Glutamatergic neuron (in vitro differentiated cells): ENCODE results near the gene ARID4B. TPM values are rescaled to one million over a fixed set of nuclear protein-coding genes. Genes with fewer than 3 reads are reported as not detected.
"Not testable (repeated sequence)": the region's sequence is repeated elsewhere in the genome, so short reads cannot be mapped to it uniquely, and the experiment has no call there.

Source experiments
- DNase-seq: peaks from one replicate; pipeline ENCODE4 v3.0.0; 2022
- H3K27ac Mint-ChIP-seq: one replicate; pipeline ENCODE4 v1.8.0; 2020; ENCODE audit warnings: mild to moderate bottlenecking, mixed read lengths, inconsistent platforms; ENCODE audit not compliant: unreplicated experiment
- H3K27me3 Mint-ChIP-seq: one replicate; pipeline ENCODE4 v1.8.0; 2020; ENCODE audit warnings: mild to moderate bottlenecking, moderate library complexity, mixed read lengths, inconsistent platforms; ENCODE audit not compliant: unreplicated experiment
- H3K36me3 Mint-ChIP-seq: one replicate; pipeline ENCODE4 v1.8.0; 2020; ENCODE audit warnings: mild to moderate bottlenecking, mixed read lengths, inconsistent platforms; ENCODE audit not compliant: unreplicated experiment
- H3K4me1 Mint-ChIP-seq: one replicate; pipeline ENCODE4 v1.8.0; 2020; ENCODE audit warnings: mild to moderate bottlenecking, low read depth, mixed read lengths, inconsistent platforms; ENCODE audit not compliant: unreplicated experiment
- H3K4me3 Mint-ChIP-seq: one replicate; pipeline ENCODE4 v1.8.0; 2020; ENCODE audit warnings: mild to moderate bottlenecking, mixed read lengths, inconsistent platforms; ENCODE audit not compliant: unreplicated experiment
- H3K9me3 Mint-ChIP-seq: one replicate; pipeline ENCODE4 v1.8.0; 2020; ENCODE audit warnings: mild to moderate bottlenecking, moderate library complexity, mixed read lengths, inconsistent platforms; ENCODE audit not compliant: unreplicated experiment
- total RNA-seq: library from RNA; stranded (reverse); fragmentation: NEBNext Ultra II Directional; extraction: Animal tissue kit (Norgen Biotek cat#: 25700); gene quantifications from one replicate; pipeline ENCODE4 v1.2.1, GENCODE V29; 2021; ENCODE audit not compliant: unreplicated experiment
- TF ChIP-seq, protein P1 (sequence below): fragments of 200-600 bp; sonication (generic); IDR thresholded peaks from one replicate; pipeline ENCODE4 v1.5.0; 2021; ENCODE audit not compliant: partially characterized antibody, unreplicated experiment

ARID4B gene
- total RNA-seq, 1 donor from 2014 or later = 65.9 TPM

GRCh38 chr1:235287208-235287882, 40.6 kb downstream of the ARID4B start:
- Mint-ChIP-seq H3K27ac (no peak overlapping the region), H3K36me3 (no peaks in the 10 kb centered on the region), H3K27me3 (no peaks in the 10 kb centered on the region), H3K4me3 (no peak overlapping the region), H3K9me3 (no peaks in the 10 kb centered on the region), H3K4me1 (peaks cover 2% of the 10 kb centered on the region)
- DNase-seq = no peak
- TF ChIP-seq, protein P1, sequence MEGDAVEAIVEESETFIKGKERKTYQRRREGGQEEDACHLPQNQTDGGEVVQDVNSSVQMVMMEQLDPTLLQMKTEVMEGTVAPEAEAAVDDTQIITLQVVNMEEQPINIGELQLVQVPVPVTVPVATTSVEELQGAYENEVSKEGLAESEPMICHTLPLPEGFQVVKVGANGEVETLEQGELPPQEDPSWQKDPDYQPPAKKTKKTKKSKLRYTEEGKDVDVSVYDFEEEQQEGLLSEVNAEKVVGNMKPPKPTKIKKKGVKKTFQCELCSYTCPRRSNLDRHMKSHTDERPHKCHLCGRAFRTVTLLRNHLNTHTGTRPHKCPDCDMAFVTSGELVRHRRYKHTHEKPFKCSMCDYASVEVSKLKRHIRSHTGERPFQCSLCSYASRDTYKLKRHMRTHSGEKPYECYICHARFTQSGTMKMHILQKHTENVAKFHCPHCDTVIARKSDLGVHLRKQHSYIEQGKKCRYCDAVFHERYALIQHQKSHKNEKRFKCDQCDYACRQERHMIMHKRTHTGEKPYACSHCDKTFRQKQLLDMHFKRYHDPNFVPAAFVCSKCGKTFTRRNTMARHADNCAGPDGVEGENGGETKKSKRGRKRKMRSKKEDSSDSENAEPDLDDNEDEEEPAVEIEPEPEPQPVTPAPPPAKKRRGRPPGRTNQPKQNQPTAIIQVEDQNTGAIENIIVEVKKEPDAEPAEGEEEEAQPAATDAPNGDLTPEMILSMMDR = no peak

- Mint-ChIP-seq H3K4me1 (peaks cover 2% of the 10 kb centered on the region), H3K36me3 (no peaks in the 10 kb centered on the region), H3K4me3 (no peak overlapping the region), H3K27me3 (no peaks in the 10 kb centered on the region), H3K9me3 (no peaks in the 10 kb centered on the region), H3K27ac (no peak overlapping the region)
- DNase-seq = no peak
- TF ChIP-seq, protein P1 = no peak
Observed at GRCh38 chr1:235286667-235287066, 41.3 kb downstream of the ARID4B start.

DNA sequence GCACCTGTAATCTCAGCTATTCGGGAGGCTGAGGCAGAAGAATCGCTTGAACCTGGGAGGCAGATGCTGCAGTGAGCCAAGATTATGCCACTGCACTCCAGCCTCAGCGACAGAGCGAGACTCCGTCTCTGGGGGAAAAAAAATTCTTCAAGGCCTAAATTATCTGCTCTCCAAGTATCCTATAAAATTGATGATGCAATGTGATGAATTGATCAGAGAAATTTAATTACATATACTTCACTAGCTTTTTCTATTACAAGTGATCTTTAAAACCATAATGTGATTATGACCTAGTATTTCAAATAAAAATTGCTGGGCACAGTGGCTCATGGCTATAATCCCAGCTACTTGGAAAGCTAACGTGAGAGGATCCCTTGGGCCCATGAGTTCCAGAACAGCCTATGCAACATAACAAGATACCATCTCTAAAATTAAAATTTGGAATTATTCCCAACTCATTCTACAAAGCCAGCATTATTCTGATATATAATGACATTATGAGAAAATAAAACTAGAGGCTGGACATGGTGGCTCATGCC, 43.7 kb downstream of the ARID4B start:
- no peaks in the 10 kb centered on the region for H3K36me3 Mint-ChIP-seq
- no peak overlapping the region for H3K27ac Mint-ChIP-seq
- DNase-seq = no peak
- H3K4me3 Mint-ChIP-seq = no peak overlapping the region
- H3K4me1 Mint-ChIP-seq = peaks cover 9% of the 10 kb centered on the region
- H3K27me3 Mint-ChIP-seq = no peaks in the 10 kb centered on the region
- peaks cover 3% of the 10 kb centered on the region for H3K9me3 Mint-ChIP-seq
- TF ChIP-seq, protein P1 = no peak

DNA sequence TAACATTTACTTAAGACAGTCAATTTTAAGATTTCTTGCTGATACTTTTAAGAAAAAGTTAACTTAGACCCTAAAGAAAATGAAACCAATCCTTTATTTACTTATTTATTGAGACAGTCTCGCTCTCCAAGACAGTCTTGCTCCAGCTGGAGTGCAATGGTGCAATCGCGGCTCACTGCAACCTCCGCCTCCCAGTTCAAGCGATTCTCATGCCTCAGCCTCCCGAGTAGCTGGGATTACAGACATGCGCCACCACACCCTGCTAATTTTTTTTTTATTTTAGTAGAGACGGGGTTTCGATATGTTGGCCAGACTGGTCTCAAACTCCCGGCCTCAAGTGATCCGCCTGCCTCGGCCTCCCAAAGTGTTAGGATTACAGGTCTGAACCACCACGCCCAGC, 44.3 kb downstream of the ARID4B start:
- H3K4me3 Mint-ChIP-seq, H3K27me3 Mint-ChIP-seq, DNase-seq, H3K27ac Mint-ChIP-seq, H3K9me3 Mint-ChIP-seq, H3K36me3 Mint-ChIP-seq: not testable (repeated sequence)
- peaks cover 12% of the 10 kb centered on the region for H3K4me1 Mint-ChIP-seq

DNA sequence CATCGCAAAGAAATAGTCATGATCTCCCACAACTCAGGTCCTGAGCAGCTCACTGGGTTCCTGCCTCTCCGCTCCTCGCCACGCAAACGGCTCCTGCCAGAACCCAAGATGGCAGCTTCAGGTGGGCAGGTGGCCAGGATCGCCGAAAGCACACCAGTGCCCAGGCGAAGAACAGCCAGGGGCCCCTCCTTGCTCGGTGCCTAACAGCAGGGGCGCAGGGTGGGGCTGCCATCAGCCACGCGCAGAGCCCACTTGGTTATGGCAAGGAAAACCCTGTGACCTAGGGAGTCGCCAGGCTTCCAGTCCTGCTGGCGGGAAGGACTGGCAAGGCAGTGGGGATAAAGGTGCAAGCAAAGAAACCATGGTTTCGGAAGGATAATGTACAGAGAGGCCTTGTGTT, 47.5 kb downstream of the ARID4B start:
- Mint-ChIP-seq H3K27ac (no peak overlapping the region), H3K4me3 (no peak overlapping the region), H3K27me3 (peaks cover 2% of the 10 kb centered on the region), H3K36me3 (no peaks in the 10 kb centered on the region), H3K4me1 (peaks cover 21% of the 10 kb centered on the region), H3K9me3 (peaks cover 3% of the 10 kb centered on the region)
- DNase-seq = no peak
- TF ChIP-seq, protein P1 = no peak
